ENCODE results near the gene CCDC9.

The CCDC9 gene

GRCh38 chr19:47232422-47233211 lies 23.7 kb upstream of the CCDC9 start:
- DNase-seq (ENCODE audit: low spot score) (no peak), ATAC-seq (ENCODE audit: low read depth) (peak; percentile 9; the same call in 2 of the 3 replicates)
- H3K9me3 ChIP-seq (ENCODE audit: severe bottlenecking) = no peaks in the 10 kb centered on the region
- H3K36me3 ChIP-seq (ENCODE audit: low read depth) = no peaks in the 10 kb centered on the region
- H3K27me3 ChIP-seq (ENCODE audit: insufficient read depth, poor library complexity, severe bottlenecking) = no peaks in the 10 kb centered on the region
- H3K4me1 ChIP-seq (ENCODE audit: insufficient read depth, poor library complexity, severe bottlenecking) = peaks cover 11% of the 10 kb centered on the region
- H3K27ac ChIP-seq (ENCODE audit: poor library complexity, severe bottlenecking) = peak overlapping the region; percentile 87
- peak overlapping the region; percentile 50 for H3K4me3 ChIP-seq (ENCODE audit: severe bottlenecking)
- TF ChIP-seq CTCF (IDR thresholded peaks at IDR 0.05; ENCODE audit: poor library complexity, severe bottlenecking) = no peak

GRCh38 chr19:47236072-47236675 lies 20.2 kb upstream of the CCDC9 start:
- no peak for ATAC-seq (ENCODE audit: low read depth)
- Histone ChIP-seq H3K27ac (ENCODE audit: poor library complexity, severe bottlenecking) (no peak overlapping the region), H3K4me1 (ENCODE audit: insufficient read depth, poor library complexity, severe bottlenecking) (peaks cover 16% of the 10 kb centered on the region), H3K4me3 (ENCODE audit: severe bottlenecking) (no peak overlapping the region), H3K36me3 (ENCODE audit: low read depth) (no peaks in the 10 kb centered on the region), H3K9me3 (ENCODE audit: severe bottlenecking) (no peaks in the 10 kb centered on the region), H3K27me3 (ENCODE audit: insufficient read depth, poor library complexity, severe bottlenecking) (no peaks in the 10 kb centered on the region)
- no peak for DNase-seq (ENCODE audit: low spot score)
- TF ChIP-seq CTCF (IDR thresholded peaks at IDR 0.05; ENCODE audit: poor library complexity, severe bottlenecking) = no peak

GRCh38 chr19:47239152-47239551 lies 17.2 kb upstream of the CCDC9 start:
- H3K9me3 ChIP-seq (ENCODE audit: severe bottlenecking) = no peaks in the 10 kb centered on the region
- peak overlapping the region; percentile 19 for H3K4me3 ChIP-seq (ENCODE audit: severe bottlenecking)
- no peaks in the 10 kb centered on the region for H3K27me3 ChIP-seq (ENCODE audit: insufficient read depth, poor library complexity, severe bottlenecking)
- H3K36me3 ChIP-seq (ENCODE audit: low read depth) = no peaks in the 10 kb centered on the region
- H3K27ac ChIP-seq (ENCODE audit: poor library complexity, severe bottlenecking) = no peak overlapping the region
- ATAC-seq (ENCODE audit: low read depth) = no peak
- no peak for TF ChIP-seq CTCF (IDR thresholded peaks at IDR 0.05; ENCODE audit: poor library complexity, severe bottlenecking)
- H3K4me1 ChIP-seq (ENCODE audit: insufficient read depth, poor library complexity, severe bottlenecking) = peaks cover 6% of the 10 kb centered on the region
- DNase-seq (ENCODE audit: low spot score) = no peak

- Histone ChIP-seq H3K27ac (ENCODE audit: poor library complexity, severe bottlenecking) (no peak overlapping the region), H3K4me1 (ENCODE audit: insufficient read depth, poor library complexity, severe bottlenecking) (peaks cover 6% of the 10 kb centered on the region), H3K9me3 (ENCODE audit: severe bottlenecking) (no peaks in the 10 kb centered on the region), H3K36me3 (ENCODE audit: low read depth) (no peaks in the 10 kb centered on the region), H3K4me3 (ENCODE audit: severe bottlenecking) (peak overlapping the region; percentile 19), H3K27me3 (ENCODE audit: insufficient read depth, poor library complexity, severe bottlenecking) (no peaks in the 10 kb centered on the region)
- ATAC-seq (ENCODE audit: low read depth) (peak; percentile 44), DNase-seq (ENCODE audit: low spot score) (no peak)
- no peak for TF ChIP-seq CTCF (IDR thresholded peaks at IDR 0.05; ENCODE audit: poor library complexity, severe bottlenecking)
Observed at GRCh38 chr19:47239610-47240296, 16.6 kb upstream of the CCDC9 start.
